Measurements from ENCODE around the gene GADD45B.
A peak's percentile ranks its signal among the peaks of the same experiment; 100 is the strongest.
"Not testable (repeated sequence)": the region's sequence is repeated elsewhere in the genome, so short reads cannot be mapped to it uniquely, and the experiment has no call there.

GADD45B gene

DNA sequence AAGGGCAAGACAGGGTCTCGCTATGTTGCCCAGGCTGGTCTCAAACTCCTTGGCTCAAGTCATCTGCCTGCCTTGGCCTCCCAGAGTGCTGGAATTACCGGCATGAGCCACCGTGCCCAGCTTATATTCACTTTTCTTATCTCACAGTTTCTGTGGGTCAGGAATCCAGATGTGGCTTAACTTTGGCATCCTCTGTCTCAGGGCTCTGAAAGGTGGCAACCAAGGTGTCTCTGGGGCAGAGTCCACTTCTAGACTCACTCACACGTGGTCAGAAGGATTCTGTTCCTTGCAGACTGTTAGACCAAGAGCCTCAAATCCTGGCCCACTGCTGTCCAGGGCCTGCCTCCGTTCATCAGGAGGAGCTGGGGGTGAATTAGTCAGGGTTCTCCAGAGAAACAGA is 11.5 kb upstream of the GADD45B start:
- TF ChIP-seq, protein P1, sequence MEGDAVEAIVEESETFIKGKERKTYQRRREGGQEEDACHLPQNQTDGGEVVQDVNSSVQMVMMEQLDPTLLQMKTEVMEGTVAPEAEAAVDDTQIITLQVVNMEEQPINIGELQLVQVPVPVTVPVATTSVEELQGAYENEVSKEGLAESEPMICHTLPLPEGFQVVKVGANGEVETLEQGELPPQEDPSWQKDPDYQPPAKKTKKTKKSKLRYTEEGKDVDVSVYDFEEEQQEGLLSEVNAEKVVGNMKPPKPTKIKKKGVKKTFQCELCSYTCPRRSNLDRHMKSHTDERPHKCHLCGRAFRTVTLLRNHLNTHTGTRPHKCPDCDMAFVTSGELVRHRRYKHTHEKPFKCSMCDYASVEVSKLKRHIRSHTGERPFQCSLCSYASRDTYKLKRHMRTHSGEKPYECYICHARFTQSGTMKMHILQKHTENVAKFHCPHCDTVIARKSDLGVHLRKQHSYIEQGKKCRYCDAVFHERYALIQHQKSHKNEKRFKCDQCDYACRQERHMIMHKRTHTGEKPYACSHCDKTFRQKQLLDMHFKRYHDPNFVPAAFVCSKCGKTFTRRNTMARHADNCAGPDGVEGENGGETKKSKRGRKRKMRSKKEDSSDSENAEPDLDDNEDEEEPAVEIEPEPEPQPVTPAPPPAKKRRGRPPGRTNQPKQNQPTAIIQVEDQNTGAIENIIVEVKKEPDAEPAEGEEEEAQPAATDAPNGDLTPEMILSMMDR (conservative IDR thresholded peaks at IDR 0.05), result no peak
- H3K27ac ChIP-seq, result no peak overlapping the region

DNA sequence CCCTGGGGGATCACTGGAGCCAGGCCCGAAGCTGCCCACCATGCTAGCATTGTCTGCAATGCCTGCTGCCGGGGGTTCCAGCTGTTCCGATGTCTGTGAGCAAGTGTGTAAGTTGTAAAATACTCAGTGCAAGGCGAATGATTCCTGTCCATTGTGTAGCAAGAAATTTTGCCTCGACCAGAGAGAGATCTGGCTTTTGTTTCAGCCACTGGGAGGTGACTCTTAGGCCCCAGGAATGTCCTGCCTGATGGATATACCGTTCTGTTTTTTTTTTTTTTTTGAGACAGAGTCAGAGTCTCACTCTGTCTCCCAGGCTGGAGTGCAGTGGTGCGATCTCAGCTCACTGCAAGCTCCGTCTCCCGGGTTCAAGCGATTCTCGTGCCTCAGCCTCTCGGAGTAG is 7.3 kb upstream of the GADD45B start:
- H3K27ac ChIP-seq, result no peak overlapping the region
- TF ChIP-seq, protein P1 (conservative IDR thresholded peaks at IDR 0.05), result no peak

DNA sequence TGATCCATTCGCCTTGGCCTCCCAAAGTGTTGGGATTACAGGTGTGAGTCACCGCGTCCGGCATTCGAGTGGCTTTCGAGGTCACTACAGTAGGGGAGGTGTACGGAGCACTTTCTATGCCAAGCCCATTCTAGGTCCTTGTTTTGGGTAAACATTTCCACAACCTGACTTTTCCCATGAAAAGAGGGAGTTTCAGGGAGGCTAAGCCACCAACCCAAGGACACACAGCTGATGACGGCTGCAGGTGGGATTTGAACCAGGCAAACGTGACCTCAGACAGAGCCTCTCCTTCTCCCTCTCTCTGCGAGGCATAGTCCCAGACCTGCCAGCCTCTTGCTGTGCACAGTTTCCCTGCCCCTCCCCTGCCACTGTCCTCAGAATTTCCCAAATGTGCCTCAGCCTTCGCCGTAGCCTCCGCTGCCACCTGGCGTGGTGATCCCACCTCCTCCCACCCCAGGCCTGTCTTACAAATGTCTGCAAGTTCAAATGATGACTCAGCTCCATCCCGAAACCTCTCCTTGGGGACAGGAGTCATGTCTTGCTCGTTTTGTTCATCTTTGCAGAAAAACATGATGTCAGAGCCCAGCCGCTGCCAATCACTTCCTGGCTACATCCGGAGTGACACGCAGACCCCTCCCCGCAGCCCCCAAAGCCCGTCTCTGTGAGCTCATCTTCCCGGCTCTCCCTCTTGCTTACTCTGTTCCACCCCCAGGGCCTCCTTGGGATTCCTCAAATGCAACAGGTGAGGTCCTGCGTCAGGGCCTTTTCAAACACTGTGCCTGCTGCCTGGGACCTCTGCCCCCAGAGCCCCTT is 6.6 kb upstream of the GADD45B start:
- TF ChIP-seq, protein P1 (conservative IDR thresholded peaks at IDR 0.05), result no peak
- no peak overlapping the region for H3K27ac ChIP-seq

DNA sequence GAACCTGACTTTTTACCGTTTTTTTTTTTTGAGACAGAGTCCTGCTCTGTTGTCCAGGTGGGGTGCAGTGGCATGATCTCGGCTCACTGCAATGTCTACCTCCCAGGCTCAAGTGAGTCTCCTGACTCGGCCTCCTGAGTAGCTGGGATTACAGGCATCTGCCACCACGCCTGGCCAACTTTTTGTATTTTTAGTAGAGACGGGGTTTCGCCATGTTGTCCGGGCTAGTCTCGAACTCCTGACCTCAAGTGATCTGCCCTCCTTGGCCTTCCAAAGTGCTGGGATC is 6.1 kb upstream of the GADD45B start:
- not testable (repeated sequence) for H3K27ac ChIP-seq

DNA sequence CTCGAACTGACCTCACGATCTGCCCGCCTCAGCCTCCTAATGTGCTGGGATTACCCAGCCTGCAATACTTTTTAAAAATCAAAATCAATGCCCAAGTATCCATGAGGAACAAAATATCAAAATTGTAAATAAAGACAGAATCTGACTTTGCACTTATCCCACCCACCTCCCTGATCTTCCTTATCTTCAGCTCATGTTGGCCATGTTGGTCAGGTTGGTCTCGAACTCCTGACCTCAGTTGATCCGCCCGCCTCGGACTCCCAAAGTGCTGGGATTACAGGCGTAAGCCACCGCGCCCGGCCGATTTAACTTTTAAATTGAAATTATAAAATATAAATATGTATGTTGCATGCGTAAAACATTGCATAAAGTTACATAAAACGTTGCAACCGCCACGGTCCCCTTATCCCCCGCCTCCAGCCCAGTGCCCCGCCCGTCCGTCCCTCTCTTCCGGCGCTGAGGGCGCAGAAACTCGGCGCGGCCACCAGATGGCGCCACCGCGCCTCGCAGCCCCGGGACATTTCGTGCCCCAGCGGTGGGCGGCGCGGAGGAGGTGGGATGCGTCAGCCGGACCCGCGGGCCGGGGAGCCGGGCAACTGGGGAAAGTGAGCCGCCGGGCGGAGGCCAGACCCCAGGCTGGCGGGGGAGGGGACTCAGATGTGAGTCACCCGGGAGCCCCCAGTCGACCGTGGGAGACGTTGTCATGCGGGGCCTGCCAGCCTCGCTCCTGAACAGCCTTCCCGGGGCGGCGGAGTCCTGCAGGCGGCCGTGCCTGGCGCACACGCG is 1.5 kb upstream of the GADD45B start:
- peak overlapping the region; percentile 72 for H3K27ac ChIP-seq
- TF ChIP-seq, protein P1 (conservative IDR thresholded peaks at IDR 0.05), result peak; percentile 97

DNA sequence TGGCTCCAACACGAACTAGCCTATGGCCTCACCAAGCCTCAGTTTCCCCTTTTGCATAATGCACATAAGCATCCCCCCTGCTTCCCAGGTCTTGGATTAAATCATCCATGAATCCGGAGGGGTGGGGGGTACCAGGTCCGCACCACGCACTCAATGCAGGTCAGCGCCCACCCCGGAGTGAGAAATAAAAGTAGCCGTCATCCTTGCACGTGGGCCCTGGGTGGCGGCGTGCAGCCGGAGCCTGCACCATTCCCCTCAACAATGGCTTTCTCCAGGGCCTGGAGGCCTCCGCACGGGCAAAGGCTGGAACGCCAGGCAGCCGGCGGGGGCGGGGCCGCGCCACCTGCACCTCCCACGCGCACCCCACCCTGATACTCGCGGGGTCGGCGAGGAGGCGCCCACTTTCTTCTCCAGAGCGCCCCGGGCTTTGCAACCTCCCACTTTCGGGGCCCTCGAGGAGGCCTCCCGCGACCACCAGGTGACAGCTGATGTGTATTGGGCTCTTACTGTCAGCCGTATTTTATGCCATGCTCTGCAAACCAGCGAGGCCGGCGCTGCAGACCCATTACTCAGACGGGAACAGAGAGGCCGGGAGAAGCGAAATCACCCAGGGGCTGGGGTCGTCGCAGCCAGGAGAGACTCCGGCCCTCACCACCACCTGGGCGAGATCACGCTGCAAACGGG is 767 bp upstream of the GADD45B start:
- TF ChIP-seq, protein P1 (conservative IDR thresholded peaks at IDR 0.05), result no peak
- H3K27ac ChIP-seq, result peak overlapping the region; percentile 72

DNA sequence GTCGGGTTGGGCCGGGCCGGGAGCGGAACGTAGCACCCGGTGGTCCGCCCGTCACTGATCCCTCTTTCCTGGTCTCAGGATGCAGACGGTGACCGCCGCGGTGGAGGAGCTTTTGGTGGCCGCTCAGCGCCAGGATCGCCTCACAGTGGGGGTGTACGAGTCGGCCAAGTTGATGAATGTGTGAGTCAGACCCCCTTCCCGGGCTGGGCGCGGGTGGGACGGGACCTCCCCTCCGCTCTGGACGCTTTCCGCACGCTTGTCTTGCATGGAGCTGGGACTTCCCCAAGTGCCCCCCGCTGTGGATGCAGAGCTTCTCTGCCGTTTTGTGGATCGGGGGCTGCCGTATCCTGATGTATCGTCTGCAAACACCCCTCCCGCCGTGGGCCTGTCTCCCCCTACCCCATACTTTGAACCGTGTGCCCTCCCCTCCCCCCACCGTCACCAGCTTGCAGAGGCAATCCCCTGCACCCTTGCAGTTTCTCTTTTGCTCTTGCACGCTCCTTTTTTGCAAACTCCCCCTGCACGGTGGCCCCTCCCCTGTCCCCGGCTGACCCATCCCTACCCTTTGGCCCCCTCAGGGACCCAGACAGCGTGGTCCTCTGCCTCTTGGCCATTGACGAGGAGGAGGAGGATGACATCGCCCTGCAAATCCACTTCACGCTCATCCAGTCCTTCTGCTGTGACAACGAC is 669 bp downstream of the GADD45B start:
- H3K27ac ChIP-seq, result peak overlapping the region; percentile 72; the same call in 1 of the 2 replicates
- TF ChIP-seq, protein P1 (conservative IDR thresholded peaks at IDR 0.05), result no peak

Data from VCaP (cell line).